H1 (cell line): ENCODE results near the gene R3HCC1L. TPM values are rescaled to one million over a fixed set of nuclear protein-coding genes. Genes with fewer than 3 reads are reported as not detected.

ENCODE experiments used
- BCL11A ChIP-seq, 2 experiments: IDR thresholded peaks; one replicate each; pipeline ENCODE4 v1.6.1; 2011; ENCODE audit warnings: low read depth in 2 of 2, low read length in 2 of 2, mild to moderate bottlenecking in 2 of 2
- CEBPB ChIP-seq: IDR thresholded peaks from 2 replicates; pipeline ENCODE4 v1.6.1; 2012; ENCODE audit warnings: low read depth, low read length
- HDAC6 ChIP-seq: IDR thresholded peaks from one replicate; pipeline ENCODE4 v1.7.1; 2012; ENCODE audit warnings: low read depth, mild to moderate bottlenecking, inconsistent platforms, low read length, moderate library complexity
- KDM5A ChIP-seq: fragments of 200-600 bp; IDR thresholded peaks from 2 replicates; pipeline ENCODE4 v1.7.1; 2012; ENCODE audit warnings: mild to moderate bottlenecking, low read length, inconsistent platforms, mixed read lengths
- RXRA ChIP-seq: IDR thresholded peaks from 2 replicates; pipeline ENCODE4 v1.6.1; 2011; ENCODE audit warnings: low read depth, mild to moderate bottlenecking, low read length, moderate library complexity; ENCODE audit not compliant: insufficient read depth
- SP1 ChIP-seq: IDR thresholded peaks from 2 replicates; pipeline ENCODE4 v1.6.1; 2011; ENCODE audit warnings: low read depth, low read length
- polyA plus RNA-seq, 7 experiments: library from polyadenylated mRNA; depleted of rRNA in 3 of 7; stranded (reverse) in 5 of 7; unstranded in 2 of 7; fragments of >200 nt in 5 of 7; fragments of 200-250 nt in 2 of 7; gene quantifications; 1 replicate in 5 of 7; 2 replicates in 1 of 7; 4 replicates in 1 of 7; pipeline versions ENCODE4 v1.2.1 to v1.2.3, GENCODE V29; 2011 to 2013; ENCODE audit warnings: missing spikeins in 2 of 7, mixed read lengths in 2 of 7
- total RNA-seq: library from RNA; stranded (reverse); fragmentation: NEBNext Ultra II Directional; extraction: Animal tissue kit (Norgen Biotek cat#: 25700); gene quantifications from 2 replicates; pipeline ENCODE4 v1.2.1, GENCODE V29; 2021
- TF ChIP-seq, protein P1 (sequence below): IDR thresholded peaks from 2 replicates; pipeline ENCODE4 v1.6.1; 2011; ENCODE audit warnings: low read length, improper control_type of control experiment
- TF ChIP-seq, protein P2 (sequence below): IDR thresholded peaks from 2 replicates; pipeline ENCODE4 v1.6.1; 2012; ENCODE audit warnings: inconsistent platforms

Gene R3HCC1L
- total and polyA plus RNA-seq, 2 of the 8 experiments (the other 6 are each of a cell fraction or from before 2014, with no cell fraction given), result 6.9 to 13.9 TPM

DNA sequence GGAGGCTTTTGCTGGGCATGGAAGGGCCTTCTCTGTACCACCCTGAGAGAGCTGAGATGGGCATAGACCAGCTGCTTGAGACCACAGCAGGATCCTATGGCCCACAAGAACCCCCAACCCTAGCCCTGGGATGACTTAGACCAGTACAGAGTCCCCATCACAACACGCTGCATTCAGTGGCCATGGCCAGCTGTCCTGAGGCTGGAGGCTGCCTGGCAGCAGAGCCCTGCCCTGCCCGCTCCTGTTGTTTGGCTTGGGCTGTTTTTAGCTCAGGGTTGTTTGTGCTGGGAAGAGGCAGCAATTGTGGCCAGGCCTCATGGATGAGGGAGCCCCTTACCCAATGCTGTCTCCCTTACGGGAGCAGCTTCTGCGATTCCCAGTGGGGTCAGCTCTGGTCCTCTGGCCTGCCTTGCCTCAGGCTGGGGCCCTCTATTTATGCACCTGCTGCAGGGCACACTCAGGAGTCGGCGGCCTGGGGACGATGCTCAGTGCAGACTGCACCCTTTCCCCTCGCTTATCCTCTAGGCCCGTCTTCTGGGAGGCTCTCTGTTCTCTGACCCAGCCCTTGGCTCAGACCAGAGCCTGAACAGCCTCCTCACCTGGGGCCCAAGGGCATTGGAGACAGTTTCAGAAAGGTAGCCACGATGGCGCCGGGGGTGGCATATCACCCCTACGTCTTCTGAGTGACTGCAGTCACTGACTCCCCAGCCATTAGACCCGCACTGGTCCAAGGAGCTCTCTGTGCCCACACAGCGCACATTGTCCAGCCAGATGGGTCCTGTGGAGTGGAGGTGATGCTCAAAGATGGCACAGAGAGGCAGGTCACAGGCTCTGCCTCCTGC is 127.2 kb downstream of the R3HCC1L start (continued):
- TF ChIP-seq CEBPB (no peak), SP1 (no peak), RXRA (no peak), BCL11A (IDR thresholded peaks at IDR 0.05; ENCODE audit: low read depth in 2 of 2, low read length in 2 of 2) (no peak), HDAC6 (no peak), KDM5A (no peak)
- TF ChIP-seq, protein P1, sequence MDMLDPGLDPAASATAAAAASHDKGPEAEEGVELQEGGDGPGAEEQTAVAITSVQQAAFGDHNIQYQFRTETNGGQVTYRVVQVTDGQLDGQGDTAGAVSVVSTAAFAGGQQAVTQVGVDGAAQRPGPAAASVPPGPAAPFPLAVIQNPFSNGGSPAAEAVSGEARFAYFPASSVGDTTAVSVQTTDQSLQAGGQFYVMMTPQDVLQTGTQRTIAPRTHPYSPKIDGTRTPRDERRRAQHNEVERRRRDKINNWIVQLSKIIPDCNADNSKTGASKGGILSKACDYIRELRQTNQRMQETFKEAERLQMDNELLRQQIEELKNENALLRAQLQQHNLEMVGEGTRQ, result no peak
- TF ChIP-seq, protein P2, sequence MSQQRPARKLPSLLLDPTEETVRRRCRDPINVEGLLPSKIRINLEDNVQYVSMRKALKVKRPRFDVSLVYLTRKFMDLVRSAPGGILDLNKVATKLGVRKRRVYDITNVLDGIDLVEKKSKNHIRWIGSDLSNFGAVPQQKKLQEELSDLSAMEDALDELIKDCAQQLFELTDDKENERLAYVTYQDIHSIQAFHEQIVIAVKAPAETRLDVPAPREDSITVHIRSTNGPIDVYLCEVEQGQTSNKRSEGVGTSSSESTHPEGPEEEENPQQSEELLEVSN, result no peak
